Upper lobe of right lung (tissue), 1 donor: ENCODE data around the gene CPB2. TPM values are rescaled to one million over a fixed set of nuclear protein-coding genes. Genes with fewer than 3 reads are reported as not detected.

Source experiments
- ATAC-seq: fragments of 200-7000 bp; cut with Tn5 transposase; one replicate; pipeline ENCODE4 v1.9.1; 2020; ENCODE audit warnings: mild to moderate bottlenecking, moderate library complexity
- DNase-seq: peaks from one replicate; pipeline ENCODE4 v3.0.0-alpha.2; 2020
- H3K27ac ChIP-seq: fragments of 200-600 bp; one replicate; pipeline ENCODE4 v1.8.0; 2022
- H3K27me3 ChIP-seq: fragments of 200-600 bp; one replicate; pipeline ENCODE4 v1.8.0; 2022; ENCODE audit warnings: mild to moderate bottlenecking
- H3K36me3 ChIP-seq: fragments of 200-600 bp; one replicate; pipeline ENCODE4 v1.8.0; 2022
- H3K4me1 ChIP-seq: fragments of 200-600 bp; one replicate; pipeline ENCODE4 v1.8.0; 2022
- H3K4me3 ChIP-seq: fragments of 200-600 bp; one replicate; pipeline ENCODE4 v1.8.0; 2022; ENCODE audit warnings: mild to moderate bottlenecking
- H3K9me3 ChIP-seq: fragments of 200-600 bp; one replicate; pipeline ENCODE4 v1.8.0; 2022
- intact Hi-C: fragments of 100-400 bp; cut with DNase I; formaldehyde crosslinking; loops from one replicate; pipeline ENCODE4 v1.11.0; 2022
- total RNA-seq: library from RNA; stranded (reverse); fragmentation: NEBNext Ultra II Directional; extraction: Animal tissue kit (Norgen Biotek cat#: 25700); gene quantifications from one replicate; pipeline ENCODE4 v1.2.1, GENCODE V29; 2021
- TF ChIP-seq, protein P1 (sequence below): fragments of 200-600 bp; IDR thresholded peaks from one replicate; pipeline ENCODE4 v1.8.0; 2022; ENCODE audit warnings: antibody characterized with exemption
- donor health status: DM: no; HTN: yes; CAD: no; lungs with severe emphysema.

The CPB2 gene
- total RNA-seq, 1 donor from 2014 or later = 74.4 TPM

GRCh38 chr13:46121033-46121432 is 16.2 kb upstream of the CPB2 start:
- TF ChIP-seq, protein P1, sequence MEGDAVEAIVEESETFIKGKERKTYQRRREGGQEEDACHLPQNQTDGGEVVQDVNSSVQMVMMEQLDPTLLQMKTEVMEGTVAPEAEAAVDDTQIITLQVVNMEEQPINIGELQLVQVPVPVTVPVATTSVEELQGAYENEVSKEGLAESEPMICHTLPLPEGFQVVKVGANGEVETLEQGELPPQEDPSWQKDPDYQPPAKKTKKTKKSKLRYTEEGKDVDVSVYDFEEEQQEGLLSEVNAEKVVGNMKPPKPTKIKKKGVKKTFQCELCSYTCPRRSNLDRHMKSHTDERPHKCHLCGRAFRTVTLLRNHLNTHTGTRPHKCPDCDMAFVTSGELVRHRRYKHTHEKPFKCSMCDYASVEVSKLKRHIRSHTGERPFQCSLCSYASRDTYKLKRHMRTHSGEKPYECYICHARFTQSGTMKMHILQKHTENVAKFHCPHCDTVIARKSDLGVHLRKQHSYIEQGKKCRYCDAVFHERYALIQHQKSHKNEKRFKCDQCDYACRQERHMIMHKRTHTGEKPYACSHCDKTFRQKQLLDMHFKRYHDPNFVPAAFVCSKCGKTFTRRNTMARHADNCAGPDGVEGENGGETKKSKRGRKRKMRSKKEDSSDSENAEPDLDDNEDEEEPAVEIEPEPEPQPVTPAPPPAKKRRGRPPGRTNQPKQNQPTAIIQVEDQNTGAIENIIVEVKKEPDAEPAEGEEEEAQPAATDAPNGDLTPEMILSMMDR = no peak
- ATAC-seq = no peak

GRCh38 chr13:46119883-46120614 is 15.2 kb upstream of the CPB2 start:
- Histone ChIP-seq H3K4me1 (peaks cover 4% of the 10 kb centered on the region), H3K36me3 (no peaks in the 10 kb centered on the region), H3K27ac (no peak overlapping the region), H3K4me3 (no peak overlapping the region), H3K9me3 (no peaks in the 10 kb centered on the region), H3K27me3 (no peaks in the 10 kb centered on the region)
- TF ChIP-seq, protein P1 = no peak
- intact Hi-C loops = no loop called here
- ATAC-seq = peak; percentile 87
- DNase-seq = no peak

More at GRCh38 chr13:46121033-46121432, 16.2 kb upstream of the CPB2 start:
- no peaks in the 10 kb centered on the region for H3K9me3 ChIP-seq
- H3K36me3 ChIP-seq = no peaks in the 10 kb centered on the region
- DNase-seq = no peak
- H3K4me1 ChIP-seq = peaks cover 8% of the 10 kb centered on the region
- no peaks in the 10 kb centered on the region for H3K27me3 ChIP-seq
- intact Hi-C loops = no loop called here
- H3K4me3 ChIP-seq = no peak overlapping the region
- H3K27ac ChIP-seq = no peak overlapping the region

GRCh38 chr13:46116653-46117502 is 12.0 kb upstream of the CPB2 start:
- no peak overlapping the region for H3K27ac ChIP-seq
- no peak for DNase-seq
- intact Hi-C loops = no loop called here

DNA sequence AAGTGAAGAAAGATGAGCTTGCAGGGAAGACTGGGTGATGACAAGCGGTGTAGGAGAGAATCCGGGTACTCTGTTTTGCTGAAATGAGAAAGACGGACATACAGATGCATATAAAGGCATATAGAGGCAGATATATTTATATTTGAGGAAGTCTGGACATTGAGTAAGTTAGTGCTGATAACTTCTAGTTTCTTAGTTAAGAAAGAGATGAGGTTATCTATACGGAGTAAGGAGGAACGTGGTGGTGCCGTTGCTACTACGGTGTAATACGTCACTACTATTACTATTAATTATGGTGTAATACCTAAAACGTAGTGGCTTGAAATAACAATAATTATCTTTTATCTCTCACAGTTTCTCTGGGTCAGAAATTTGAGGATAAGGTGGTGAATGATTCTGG is 9.8 kb upstream of the CPB2 start:
- intact Hi-C loops = no loop called here
- Histone ChIP-seq H3K4me3 (no peak overlapping the region), H3K27ac (no peak overlapping the region), H3K4me1 (no peaks in the 10 kb centered on the region), H3K9me3 (no peaks in the 10 kb centered on the region), H3K27me3 (no peaks in the 10 kb centered on the region), H3K36me3 (no peaks in the 10 kb centered on the region)
- no peak for DNase-seq
- TF ChIP-seq, protein P1 = no peak
- ATAC-seq = peak; percentile 59

More at GRCh38 chr13:46116653-46117502, 12.0 kb upstream of the CPB2 start:
- no peak overlapping the region for H3K4me3 ChIP-seq
- no peaks in the 10 kb centered on the region for H3K9me3 ChIP-seq
- TF ChIP-seq, protein P1 = no peak
- peaks cover 4% of the 10 kb centered on the region for H3K4me1 ChIP-seq
- no peaks in the 10 kb centered on the region for H3K27me3 ChIP-seq
- no peak for ATAC-seq
- H3K36me3 ChIP-seq = no peaks in the 10 kb centered on the region

DNA sequence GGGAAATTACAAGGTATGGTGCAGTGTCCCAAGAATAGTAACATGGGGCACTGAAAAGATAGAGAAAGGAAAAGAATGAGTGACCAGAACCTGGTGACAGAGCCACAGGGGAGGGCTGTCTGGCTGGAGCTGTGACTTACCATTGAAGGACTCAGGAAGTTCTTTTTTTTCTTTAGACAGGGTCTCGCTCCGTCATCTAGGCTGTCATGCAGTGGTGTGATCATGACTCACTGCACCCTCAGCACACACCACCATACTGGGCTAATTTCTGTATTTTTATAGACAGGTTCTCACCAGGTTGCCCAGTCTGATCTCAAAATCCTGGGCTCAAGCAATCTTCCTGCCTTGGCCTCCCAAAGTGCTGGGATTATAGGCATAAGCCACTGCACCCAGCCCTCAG is 8.8 kb upstream of the CPB2 start:
- Histone ChIP-seq H3K36me3 (no peaks in the 10 kb centered on the region), H3K27me3 (no peaks in the 10 kb centered on the region), H3K27ac (no peak overlapping the region), H3K4me3 (no peak overlapping the region), H3K9me3 (no peaks in the 10 kb centered on the region), H3K4me1 (no peaks in the 10 kb centered on the region)
- DNase-seq (no peak), ATAC-seq (peak; percentile 79)
- intact Hi-C loops = no loop called here
- TF ChIP-seq, protein P1 = no peak
